Endothelial cell of hepatic sinusoid (primary cell): ENCODE measurements around the gene HOXA11.

Experiments used
- in situ Hi-C: cut with HindIII; loops from 2 replicates; pipeline ENCODE4 v1.10.0; 2017; ENCODE audit warnings: low sequenced_read_pairs

HOXA11 gene

DNA sequence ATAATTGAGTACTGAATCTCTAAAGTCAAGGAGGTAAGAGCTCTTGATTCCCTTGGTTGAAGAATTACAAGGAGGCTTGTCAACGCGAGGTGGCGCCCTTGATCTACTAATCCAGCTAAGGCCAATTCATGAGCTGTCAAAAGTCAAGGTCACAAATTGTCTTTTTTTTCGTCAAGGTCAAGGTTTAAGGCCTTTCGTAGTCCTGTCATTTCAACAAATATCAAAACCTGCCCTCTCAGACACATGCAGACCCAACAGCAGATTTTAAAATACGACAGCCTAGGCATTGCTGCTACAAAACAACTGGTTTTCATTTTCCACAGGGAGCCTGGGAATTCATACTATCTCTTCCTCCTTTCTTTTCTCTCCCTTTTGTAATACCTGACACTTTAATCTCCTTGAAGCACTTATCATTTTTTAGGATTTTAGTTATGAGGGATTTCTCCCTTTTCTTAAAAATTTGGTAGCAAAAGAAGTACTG, 11.3 kb upstream of the HOXA11 start:
- in situ Hi-C loops: no loop called here

DNA sequence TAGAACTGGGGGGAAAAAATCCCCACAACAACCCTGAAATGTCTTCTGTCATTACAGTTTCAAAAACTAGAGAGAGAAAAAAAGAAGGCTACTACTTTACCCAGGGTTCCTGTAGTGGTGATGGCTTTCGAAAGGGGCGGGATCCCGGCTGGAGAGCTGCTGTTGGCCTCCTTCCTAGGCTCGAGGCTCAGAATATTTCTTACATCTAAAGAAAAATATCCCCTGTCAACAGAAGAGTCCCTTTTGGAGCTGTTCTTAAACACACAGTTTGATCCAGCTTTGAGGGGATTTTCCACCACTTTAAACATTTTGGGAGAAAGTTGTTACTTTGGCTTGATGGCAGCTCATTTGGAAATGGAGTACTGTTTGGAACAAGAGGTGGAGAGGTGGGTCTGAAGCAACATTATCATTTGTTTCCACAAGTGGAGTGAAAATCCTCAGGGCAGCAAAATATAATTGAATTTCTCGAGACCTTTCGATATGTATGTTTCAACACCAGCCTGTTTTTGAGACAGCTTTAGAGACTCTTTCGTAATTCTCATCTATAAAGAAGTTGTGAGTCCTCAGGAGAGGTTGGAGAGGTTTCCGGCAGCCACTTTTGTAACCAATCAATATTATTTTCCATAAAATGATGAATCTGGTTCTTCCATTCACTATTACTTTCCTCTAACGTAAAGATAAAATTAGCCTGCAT, 9.8 kb upstream of the HOXA11 start:
- in situ Hi-C loops: no loop called here

DNA sequence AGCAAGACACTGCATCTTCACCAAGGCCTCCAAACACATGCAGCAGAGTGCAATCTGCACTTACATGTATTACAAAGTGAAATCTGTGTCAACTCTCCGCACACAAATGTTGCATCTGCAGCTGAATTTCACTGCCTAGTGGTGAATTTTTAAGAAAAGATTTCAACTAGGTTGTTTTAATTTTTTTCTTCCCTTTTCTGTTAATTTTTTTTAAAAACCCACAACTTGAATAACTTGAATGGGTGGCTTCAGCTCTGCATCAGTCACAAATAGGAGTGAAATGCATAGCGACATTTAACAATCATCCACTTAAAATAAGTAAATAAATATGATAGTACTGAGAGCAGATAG, 8.9 kb upstream of the HOXA11 start:
- in situ Hi-C loops: no loop called here

DNA sequence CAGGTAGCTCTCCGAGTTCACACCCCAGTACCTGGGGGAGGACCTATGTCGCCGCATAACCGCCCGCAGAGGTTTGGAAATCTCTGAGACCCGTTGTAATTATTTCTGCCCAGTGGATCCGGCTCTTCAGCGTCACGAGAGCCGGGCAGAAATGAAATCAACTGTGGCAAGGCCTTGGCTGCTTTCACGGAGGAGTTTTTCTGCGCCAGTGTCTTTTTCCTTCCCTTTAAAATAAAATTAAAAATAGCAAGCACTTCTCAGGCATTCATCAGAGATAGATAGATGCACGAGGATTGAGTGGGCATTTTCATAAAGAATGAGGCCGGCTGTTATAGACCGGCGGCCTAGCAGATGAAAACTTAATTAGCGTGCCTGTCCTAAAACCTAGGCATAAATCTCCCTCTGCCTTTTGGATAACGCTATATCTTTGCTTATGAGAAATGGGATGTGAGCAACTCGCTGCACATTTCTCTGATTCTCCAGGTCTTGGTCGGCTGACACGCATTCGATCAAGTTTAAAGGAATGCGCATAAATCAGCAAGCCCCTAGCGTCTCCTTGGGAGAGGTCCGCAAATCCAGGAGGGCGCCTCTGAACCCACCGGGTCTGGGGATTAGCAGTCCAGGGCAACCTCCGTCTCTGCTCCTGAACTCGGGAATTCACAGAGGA, 8.4 kb upstream of the HOXA11 start:
- in situ Hi-C loops: no loop called here

DNA sequence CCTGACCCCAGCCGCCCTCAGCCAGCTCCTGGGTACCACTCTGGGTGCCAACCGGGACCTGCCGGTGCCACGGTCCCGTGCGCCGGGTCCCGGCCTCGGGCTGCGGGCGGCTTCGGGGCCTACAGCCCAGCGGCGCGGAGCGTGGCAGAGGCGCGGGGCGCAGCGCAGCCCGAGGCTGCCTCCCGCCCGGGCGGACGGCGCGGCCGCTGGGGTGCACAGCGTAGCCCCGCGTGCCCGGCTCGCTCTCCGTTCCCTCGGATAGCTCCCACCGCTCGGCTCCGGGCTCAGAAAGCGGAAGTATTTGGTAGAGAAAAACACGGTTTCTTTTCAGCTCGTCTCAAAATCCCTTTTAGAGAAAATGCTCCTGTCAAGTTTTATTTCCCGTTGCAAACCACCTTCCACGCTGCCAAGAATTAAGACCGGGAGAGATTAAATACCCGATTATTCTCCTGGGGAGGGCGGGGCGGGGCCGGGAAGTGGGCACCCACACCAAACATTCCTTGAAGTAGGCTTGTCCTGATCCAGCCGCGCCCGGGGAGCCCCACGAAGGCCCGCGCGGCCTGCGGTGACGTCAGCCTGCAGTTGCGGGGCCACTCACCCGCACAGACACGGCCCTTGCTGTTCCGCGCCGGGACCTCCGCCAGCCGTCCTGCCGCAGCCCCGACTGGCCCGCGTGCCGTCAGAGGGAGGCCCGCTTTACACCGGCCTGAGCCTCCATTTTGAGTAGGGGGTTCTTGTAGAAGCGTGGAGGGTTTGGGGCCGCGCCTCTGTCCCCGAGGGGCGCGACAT, 7.7 kb upstream of the HOXA11 start:
- in situ Hi-C loops: no loop called here

DNA sequence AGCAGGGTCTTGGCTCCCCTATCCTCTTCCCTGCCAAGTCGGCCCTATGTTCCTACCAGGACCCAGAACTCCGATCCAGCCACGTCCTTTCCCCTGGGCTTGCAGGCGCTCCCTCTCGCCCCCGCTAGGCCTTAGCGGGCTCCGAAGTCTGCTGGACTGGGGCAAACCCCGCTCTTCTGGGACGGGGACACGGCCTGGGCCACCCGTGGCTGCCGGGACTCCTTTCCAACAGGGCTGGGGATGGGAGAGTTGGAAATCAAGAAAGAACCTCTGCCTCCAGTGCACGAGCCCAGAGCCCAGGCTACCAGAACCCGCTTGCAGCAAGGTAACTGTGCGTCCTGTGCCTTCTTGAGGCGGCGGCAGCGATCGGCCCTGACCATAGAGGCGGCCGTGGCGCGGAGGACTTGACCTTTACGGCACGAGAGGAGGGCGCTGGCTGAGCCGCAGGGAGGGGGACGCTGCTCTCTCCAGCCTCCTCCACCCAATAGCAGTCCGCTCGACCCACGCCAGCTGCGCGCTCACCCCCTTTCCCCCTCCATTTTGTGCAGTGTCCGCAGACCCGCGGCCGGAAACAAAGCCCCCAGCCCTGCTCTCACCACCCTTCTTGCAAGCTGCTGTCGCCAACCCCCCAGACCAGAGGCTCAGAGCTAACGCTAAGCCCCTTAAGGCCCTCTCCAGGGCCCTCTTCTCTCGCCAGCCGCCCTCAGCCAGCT, 7.0 kb upstream of the HOXA11 start:
- in situ Hi-C loops: no loop called here

DNA sequence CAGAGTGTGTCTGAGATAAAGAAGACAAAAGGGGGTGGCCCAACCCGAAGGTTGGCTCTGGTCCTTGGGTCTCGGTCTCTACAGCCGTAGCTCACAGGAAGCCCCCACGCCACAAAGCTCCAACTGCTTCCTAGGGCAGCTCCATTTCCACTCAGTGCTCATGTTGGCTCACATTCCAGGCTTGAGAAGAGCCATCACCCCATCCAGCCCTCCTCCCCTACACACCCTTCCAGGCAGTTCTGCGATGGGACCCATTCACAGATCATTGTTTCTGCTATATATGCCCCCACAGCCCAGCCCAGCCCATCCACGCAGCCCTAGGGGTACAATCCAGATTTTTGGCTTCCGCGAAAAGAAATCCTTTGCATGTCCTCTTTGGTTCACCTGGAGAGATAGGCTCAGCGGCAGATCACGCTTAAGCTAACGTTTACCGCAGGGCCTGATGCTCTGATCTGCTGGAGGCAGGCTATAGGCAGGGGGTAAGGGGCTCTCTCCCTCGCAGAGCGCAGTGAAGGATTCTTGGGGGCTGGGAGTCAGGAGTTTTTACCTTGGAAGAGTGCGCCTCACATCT, 6.2 kb upstream of the HOXA11 start:
- in situ Hi-C loops: no loop called here

DNA sequence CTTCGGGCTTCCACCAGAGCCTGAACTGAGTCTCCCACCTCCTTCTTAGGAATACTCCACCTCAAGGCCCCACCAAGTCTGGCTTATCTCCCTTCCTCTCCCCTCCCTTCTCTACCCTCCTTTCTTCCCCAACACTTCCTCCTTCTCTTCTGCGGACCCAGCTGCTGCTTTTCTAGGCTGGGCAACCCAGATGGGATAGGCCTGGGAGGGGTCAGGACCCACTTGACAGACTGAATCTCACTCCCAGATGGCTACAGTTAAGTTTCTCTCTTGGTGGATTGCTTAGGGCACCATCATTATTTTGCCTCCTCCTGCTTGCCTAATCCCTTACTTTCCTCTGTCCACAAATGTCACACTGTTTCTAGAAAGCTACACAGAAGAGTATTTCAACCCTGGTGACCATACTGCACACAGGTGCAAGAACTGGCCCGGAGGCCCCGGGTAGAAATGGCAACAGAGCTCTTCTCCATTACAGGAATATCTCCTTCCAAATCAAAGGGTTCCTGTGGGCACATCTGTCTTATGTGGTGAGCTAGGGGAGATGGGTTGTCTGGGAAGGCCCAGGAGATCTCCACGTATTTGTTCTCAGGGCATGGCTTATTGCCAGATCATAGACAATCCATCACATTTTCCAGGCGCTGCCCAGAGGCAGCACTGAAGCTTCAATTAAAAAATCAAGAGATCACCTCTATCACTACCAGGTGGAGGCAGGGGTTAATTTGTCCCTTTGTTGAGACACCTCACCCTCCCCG, 5.1 kb upstream of the HOXA11 start:
- in situ Hi-C loops: no loop called here

DNA sequence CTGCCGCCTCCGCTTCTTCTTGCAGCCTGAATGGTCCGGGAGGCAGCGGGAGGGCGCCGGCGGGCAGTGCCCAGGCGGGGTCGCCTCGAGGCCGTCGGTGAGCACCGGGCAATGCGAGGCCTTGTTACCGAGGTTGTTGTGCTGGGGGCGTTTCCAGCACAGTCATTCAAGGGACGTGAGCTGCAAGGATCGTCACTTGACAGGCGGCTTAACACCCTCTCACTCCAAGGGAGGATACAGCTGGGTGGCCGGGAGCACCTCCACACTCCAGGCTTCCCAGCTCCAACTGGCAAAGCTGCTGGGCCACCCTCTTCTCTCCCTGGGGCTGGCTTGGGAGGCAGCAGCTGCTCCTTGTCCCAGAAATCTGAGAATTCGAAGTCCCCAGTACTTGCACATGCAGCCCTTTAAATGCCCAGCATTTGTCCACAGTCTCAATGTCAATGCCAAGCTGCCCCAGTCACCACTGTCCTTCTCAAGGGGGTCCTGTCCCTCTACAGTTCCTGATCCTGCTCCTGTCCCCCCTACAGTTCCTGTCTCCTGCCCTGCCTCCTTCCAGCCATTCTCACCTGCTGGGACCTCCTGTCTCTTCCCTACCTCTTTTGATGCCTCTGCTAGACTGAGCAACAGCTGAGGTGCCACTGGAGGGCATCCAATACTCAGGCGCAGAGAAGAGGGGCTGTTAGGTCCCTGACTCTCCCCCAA, 4.4 kb upstream of the HOXA11 start:
- in situ Hi-C loops: no loop called here

DNA sequence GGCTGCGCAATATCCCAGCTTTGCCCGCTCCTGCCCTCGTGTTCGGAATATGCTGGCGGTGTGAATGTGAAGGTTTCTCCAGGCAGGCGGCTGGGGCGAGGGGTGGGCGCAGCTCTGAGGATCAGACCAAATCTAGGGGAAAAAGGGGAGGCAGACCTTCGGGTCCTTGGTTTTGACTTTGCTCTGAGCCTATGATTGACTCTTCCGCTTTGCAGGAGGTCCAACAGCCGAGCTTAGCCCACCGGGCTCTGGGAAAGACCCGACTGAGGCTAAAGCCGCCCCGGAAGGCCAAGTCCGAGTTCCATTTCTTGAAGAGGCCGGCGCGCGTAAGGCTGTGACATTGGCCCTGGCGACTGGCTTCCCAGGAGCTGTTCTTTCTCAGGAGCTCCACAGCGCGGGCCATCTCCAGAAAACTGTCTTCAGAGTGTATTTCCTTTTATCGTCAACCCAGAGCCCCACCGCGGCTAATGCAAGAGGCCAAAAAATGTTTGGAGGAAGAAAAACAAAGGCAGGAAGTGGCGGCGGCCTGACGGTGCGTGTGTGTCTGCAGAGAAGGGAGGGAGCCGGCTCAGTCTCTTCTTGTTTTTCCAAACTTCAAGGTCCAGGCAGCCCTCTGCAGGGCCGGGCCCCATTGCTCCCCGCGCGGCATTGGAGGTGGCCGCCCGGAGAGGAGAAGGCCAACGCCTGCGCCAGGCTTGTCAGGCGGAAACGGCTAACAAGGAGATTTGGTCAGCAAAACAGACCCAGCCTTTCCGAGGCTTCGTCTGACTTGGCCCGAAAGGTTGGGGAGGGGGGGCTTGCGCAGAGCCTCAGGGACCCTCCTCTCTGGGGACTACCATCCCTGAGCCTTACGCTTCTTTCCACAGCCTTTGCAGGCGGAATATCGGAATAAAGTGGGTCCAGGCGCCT, 3.6 kb upstream of the HOXA11 start:
- in situ Hi-C loops: no loop called here

DNA sequence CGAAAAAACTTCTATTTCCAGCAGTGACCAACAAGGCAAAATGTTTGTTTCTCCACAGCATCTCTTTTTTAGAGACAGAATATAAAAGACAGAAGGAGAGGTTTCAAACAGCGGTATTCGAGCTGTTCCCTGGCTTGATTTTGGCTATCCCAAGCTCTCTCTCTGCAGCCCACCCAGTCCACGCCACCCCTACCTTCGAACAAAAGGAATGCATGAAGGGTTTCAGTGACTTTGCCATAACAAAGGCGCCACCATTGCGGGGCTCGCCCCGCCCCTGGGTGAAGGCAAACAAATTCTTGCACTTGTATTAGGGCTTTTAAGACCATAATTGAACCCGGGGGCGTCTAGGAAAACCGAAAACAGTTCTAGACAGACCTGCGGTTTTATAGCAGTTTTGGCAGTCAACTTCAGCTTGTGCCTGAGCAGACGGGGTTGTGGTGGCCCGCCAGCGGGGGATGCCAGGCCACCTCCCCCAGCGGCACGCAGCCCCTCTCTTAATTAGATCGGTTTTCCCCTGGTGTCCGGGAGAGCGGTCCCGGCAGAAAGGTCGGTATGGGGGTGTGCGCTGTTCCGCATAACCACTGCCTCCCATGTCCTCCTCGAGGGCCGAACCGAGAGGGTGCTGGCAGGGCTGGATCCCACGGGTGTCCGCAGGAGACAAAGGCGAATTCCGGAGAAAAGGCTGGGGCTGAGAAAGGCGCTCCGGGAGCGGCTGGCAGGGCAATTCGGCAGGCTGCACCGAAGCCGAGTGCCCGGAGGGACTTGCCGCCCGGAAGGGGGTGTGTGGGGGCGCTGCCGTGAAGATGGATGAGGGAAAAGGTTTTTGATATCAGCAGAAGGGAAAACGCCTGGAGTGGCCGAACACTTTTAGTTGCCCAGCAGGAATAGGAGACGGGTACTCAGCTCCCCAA, 2.7 kb upstream of the HOXA11 start:
- in situ Hi-C loops: no loop called here

DNA sequence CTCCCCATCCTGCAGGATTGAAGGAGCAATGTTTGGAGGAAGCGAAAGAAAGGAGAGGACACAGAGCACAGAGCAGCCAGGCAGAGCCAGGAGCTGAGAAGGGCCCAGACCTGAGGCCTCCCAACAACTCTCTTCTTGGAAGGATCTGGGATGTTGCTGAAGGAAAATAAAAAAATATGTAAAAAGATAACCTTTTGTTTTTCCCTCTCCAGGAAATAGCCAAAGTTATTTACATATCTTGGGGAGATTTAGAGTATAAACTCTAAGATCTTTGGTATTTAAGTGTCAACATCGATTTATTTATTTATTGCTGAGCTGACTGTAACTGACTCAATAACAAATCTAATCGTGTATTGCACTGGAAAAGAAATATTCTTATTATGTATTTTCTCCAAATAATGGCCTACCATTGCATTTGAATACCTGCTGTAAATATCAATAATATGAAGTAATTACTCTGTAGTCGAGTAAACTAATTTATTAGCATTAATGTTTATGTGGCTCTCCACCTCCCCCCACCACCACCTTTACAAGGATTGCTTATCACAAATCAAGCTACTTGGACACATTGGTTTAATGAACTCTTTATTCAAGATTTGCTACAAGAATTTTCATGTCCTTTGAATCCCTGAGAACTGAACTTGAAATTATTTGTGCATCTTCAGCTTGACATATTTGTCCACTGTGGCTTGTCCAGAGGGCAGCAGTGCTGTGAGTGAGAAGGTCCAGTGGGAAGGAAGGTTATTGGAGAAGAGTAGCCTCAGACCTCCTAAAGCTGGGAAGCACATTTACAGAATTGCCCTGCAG, 1.8 kb upstream of the HOXA11 start:
- in situ Hi-C loops: no loop called here

DNA sequence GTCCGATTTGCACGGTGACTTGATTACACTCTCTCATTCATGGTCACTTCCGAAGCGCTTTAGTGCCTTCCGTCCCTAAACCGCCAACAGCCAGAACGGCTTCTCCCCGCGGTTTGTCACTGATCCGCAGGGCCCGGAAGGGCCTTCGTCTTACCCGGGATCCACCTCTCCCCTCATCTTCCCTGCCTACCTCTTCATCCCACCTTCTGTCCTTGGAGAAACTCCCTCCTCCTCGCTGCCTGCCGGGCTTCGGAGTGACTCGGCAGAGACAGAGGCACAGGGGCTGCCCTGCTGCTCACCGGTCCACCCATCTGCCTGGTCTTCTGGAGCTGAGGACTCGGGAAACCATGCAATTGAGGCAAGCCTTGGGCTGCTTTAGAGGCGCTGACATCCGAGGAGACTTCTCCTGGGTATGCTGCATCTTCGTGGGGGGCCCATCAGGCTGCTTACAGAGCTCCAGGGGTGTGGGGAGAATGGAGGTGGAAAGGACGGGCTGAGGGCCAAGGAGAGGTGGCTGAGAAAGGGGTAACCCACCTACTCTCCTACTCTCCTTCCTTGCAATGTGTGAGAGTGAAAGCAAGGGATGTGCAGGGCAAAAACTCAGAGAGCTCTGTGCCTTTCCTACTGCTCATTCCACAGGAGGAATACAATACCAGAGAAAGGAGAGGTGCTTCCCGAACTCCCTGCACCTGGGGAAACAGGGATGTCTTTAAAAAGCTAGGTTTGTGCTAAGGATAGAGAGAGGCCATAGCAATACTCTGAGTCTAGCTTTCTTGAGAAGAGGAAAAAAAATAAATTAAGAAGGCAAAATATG, 1.0 kb upstream of the HOXA11 start:
- in situ Hi-C loops: no loop called here

DNA sequence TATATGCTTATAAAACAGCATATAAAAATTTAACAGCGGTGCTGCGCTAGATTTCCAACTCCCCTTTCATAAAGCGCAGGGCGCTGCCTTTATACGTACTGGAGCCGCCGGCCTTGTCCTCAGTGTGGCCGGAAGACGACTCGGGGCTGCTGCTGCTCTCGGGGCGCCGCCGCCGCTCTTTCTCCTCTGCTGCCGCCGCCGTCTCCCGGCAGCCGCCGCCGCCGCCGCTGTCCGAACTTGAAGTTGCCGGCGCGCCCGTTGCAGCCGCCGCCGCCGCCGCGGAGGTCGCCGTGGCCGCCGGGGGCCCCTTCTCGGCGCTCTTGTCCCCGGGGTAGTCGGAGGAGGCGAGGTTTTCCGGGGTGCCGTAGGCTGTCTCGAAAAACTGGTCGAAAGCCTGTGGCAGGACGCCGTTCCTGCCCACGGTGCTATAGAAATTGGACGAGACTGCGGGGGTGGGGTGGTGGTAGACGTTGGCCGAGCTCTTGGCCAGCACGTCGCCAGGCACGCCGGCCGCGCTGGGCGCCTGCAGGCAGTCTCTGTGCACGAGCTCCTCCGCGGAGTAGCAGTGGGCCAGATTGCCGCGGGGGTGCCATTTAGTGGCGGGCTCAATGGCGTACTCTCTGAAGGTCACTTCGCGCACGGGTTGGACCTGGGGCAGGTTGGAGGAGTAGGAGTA, 557 bp downstream of the HOXA11 start:
- in situ Hi-C loops: no loop called here

DNA sequence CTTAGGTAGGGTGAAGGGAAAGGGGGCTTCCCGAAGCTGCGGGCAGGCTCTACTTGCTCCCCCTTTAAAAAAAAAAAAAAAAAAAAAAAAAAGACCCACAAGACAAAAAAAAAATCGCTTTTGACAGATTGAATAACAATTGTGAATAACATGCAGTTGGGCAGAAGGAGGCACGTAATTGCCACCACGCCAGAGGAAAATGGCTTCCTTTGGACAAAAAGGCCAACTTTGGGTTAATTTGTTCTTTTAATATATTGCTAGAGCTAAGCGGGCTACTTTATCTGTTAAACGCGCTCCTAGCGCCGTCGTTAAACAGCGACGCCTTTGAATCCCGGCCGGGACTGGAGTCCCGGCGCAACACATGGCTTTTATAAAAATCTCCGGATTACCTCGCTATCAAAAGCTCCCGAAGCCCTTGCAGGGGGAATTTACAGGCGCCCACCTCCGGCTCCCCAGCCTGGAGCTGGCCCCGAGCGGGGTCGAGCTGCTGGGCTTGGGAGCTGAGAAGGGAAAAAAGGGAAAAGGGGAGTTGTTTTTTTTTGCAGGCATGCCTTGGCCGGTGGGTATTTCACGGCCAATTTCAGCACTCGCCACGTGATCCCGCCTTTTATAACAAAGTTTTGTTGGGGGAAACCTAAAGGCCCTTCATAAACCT, 1.2 kb downstream of the HOXA11 start:
- in situ Hi-C loops: no loop called here
